A673 (cell line): Measurements from ENCODE around the gene KLHL30. TPM values are rescaled to one million over a fixed set of nuclear protein-coding genes. Genes with fewer than 3 reads are reported as not detected.
"Not testable (repeated sequence)": the region's sequence is repeated elsewhere in the genome, so short reads cannot be mapped to it uniquely, and the experiment has no call there.

Source experiments
- BruUV-seq: library from RNA; stranded (reverse); fragments of 400-500 nt; replicated peaks from 2 replicates; lab custom pipeline; 2021; lab: Mats Ljungman, UMichigan
- CTCF ChIA-PET: fragments of 300-600 bp; sonication (Branson Sonifier 250); formaldehyde crosslinking; loops from one replicate; lab custom pipeline; 2022; ENCODE audit warnings: antibody characterized with exemption; lab: Charles Lee
- POLR2A ChIA-PET: fragments of 300-600 bp; sonication (Branson Sonifier 250); formaldehyde crosslinking; loops from one replicate; lab custom pipeline; 2022; ENCODE audit warnings: antibody characterized with exemption; ENCODE audit not compliant: low non-redundant PET; lab: Charles Lee
- DNase-seq: peaks from one replicate; pipeline ENCODE4 v3.0.0-alpha.2; 2015; ENCODE audit warnings: low spot score
- H3K27ac ChIP-seq: fragments of 200-600 bp; sonication (generic); 2 replicates; pipeline ENCODE4 v1.5.1; 2016; ENCODE audit warnings: mixed run types, low read depth, mild to moderate bottlenecking, mixed read lengths, antibody characterized with exemption, low read length; ENCODE audit not compliant: poor library complexity, severe bottlenecking
- H3K27me3 ChIP-seq: fragments of 200-600 bp; sonication (generic); replicated peaks from 2 replicates; pipeline ENCODE4 v1.6.1; 2017; ENCODE audit warnings: mixed run types, low read depth, mild to moderate bottlenecking, mixed read lengths, antibody characterized with exemption, low read length; ENCODE audit not compliant: insufficient read depth, poor library complexity
- H3K36me3 ChIP-seq: fragments of 200-600 bp; sonication (generic); 2 replicates; pipeline ENCODE4 v1.6.1; 2016; ENCODE audit warnings: mixed run types, mild to moderate bottlenecking, mixed read lengths, antibody characterized with exemption, low read length; ENCODE audit not compliant: insufficient read depth, poor library complexity, severe bottlenecking
- H3K4me1 ChIP-seq: fragments of 200-600 bp; sonication (generic); 2 replicates; pipeline ENCODE4 v1.6.1; 2017; ENCODE audit warnings: mixed run types, mild to moderate bottlenecking, mixed read lengths, antibody characterized with exemption, low read length; ENCODE audit not compliant: insufficient read depth, poor library complexity, severe bottlenecking
- H3K4me3 ChIP-seq: fragments of 200-600 bp; sonication (generic); 2 replicates; pipeline ENCODE4 v1.5.1; 2016; ENCODE audit warnings: low read depth, mixed run types, mild to moderate bottlenecking, mixed read lengths, low read length; ENCODE audit not compliant: poor library complexity, severe bottlenecking
- H3K9me3 ChIP-seq: fragments of 200-600 bp; sonication (generic); 2 replicates; pipeline ENCODE4 v1.6.1; 2016; ENCODE audit warnings: mixed run types, low read depth, mild to moderate bottlenecking, mixed read lengths, antibody characterized with exemption, low read length; ENCODE audit not compliant: poor library complexity, severe bottlenecking
- EZH2 ChIP-seq: fragments of 200-600 bp; sonication (generic); IDR thresholded peaks from 2 replicates; pipeline ENCODE4 v1.6.1; 2017; ENCODE audit warnings: borderline replicate concordance, low read depth, mild to moderate bottlenecking, mixed read lengths, antibody characterized with exemption, low read length; ENCODE audit not compliant: poor library complexity, severe bottlenecking
- intact Hi-C: fragments of 100-400 bp; cut with micrococcal nuclease; formaldehyde crosslinking; loops from one replicate; pipeline ENCODE4 v1.10.0; 2022; ENCODE audit not compliant: unreplicated experiment
- total RNA-seq: library from RNA; stranded (reverse); gene quantifications from 2 replicates; pipeline ENCODE4 v1.2.3, GENCODE V29; 2021
- TF ChIP-seq, protein P1 (sequence below): fragments of 300-800, 200-600 bp; sonication (generic); conservative IDR thresholded peaks from 2 replicates; pipeline ENCODE4 v1.5.1; 2017; ENCODE audit warnings: low read depth, mild to moderate bottlenecking, antibody characterized with exemption, low read length, moderate library complexity, mixed read lengths

The KLHL30 gene
- total RNA-seq, 1 experiment from 2014 or later, result not detected

DNA sequence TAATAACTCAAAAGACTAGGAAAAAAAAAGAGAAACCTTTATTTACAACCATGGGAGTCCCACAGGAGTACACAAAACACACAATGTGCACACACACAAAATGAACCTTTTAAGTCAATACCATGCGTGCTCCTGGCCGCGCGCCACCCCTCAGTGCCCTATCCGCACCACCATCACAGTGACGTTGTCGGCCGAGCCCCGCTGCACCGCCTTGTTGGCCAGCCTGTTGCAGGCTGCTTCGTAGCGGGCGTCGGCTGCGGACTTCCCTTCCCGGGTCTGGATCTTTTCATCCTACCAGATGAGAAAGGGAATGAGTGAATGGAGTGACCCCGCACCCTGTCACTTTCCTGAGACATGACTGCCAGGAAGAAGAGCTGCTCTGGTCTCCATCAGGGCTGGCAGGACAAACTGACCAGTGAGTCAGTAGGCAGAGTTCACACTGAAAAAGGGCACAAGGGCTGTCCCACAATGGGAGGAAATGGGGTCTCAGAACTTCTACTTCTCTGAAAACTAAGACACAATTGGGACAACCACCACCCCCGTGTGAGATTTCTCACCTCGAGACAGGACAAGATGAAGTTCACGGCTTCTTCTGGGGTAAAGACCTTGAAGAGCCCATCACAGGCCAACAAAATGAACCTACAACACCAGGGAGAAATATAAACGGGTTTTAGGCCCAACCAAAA, 32.1 kb downstream of the KLHL30 start:
- Histone ChIP-seq H3K4me1 (peaks cover 16% of the 10 kb centered on the region), H3K27me3 (no peaks in the 10 kb centered on the region), H3K4me3 (no peak overlapping the region), H3K27ac (peak overlapping the region; percentile 91), H3K9me3 (no peaks in the 10 kb centered on the region), H3K36me3 (peaks cover 39% of the 10 kb centered on the region)
- ChIA-PET CTCF (interaction anchor here (0.7 kb wide), 1 partner anchor 312 kb away, joined by 4 read pairs; no protein-coding TSS in a partner anchor), POLR2A (no interaction called here)
- DNase-seq, result no peak
- no peak for TF ChIP-seq EZH2
- TF ChIP-seq, protein P1, sequence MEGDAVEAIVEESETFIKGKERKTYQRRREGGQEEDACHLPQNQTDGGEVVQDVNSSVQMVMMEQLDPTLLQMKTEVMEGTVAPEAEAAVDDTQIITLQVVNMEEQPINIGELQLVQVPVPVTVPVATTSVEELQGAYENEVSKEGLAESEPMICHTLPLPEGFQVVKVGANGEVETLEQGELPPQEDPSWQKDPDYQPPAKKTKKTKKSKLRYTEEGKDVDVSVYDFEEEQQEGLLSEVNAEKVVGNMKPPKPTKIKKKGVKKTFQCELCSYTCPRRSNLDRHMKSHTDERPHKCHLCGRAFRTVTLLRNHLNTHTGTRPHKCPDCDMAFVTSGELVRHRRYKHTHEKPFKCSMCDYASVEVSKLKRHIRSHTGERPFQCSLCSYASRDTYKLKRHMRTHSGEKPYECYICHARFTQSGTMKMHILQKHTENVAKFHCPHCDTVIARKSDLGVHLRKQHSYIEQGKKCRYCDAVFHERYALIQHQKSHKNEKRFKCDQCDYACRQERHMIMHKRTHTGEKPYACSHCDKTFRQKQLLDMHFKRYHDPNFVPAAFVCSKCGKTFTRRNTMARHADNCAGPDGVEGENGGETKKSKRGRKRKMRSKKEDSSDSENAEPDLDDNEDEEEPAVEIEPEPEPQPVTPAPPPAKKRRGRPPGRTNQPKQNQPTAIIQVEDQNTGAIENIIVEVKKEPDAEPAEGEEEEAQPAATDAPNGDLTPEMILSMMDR, result no peak
- BruUV-seq, result no TSS peak
- intact Hi-C loops, result no loop called here

DNA sequence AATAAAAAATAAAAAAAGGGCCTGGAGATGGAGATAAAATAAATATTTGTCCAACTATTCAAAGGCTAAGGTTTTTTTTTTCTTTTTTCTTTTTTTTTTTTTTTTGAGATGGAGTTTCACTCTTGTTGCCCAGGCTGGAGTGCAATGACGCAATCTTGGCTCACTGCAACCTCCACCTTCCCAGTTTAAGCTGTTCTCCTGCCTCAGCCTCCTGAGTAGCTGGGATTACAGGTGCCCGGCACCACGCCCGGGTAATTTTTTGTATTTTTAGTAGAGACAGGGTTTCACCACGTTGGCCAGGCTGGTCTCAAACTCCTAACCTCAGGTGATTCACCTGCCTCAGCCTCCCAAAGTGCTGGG, 32.6 kb downstream of the KLHL30 start:
- BruUV-seq, DNase-seq, H3K9me3 ChIP-seq, intact Hi-C loops, H3K27me3 ChIP-seq, H3K4me3 ChIP-seq, POLR2A ChIA-PET: not testable (repeated sequence)
- peaks cover 16% of the 10 kb centered on the region for H3K4me1 ChIP-seq
- H3K36me3 ChIP-seq, result peaks cover 42% of the 10 kb centered on the region
- CTCF ChIA-PET, result interaction anchor here (0.7 kb wide), 1 partner anchor 312 kb away, joined by 4 read pairs; no protein-coding TSS in a partner anchor
- peak overlapping the region; percentile 91 for H3K27ac ChIP-seq

DNA sequence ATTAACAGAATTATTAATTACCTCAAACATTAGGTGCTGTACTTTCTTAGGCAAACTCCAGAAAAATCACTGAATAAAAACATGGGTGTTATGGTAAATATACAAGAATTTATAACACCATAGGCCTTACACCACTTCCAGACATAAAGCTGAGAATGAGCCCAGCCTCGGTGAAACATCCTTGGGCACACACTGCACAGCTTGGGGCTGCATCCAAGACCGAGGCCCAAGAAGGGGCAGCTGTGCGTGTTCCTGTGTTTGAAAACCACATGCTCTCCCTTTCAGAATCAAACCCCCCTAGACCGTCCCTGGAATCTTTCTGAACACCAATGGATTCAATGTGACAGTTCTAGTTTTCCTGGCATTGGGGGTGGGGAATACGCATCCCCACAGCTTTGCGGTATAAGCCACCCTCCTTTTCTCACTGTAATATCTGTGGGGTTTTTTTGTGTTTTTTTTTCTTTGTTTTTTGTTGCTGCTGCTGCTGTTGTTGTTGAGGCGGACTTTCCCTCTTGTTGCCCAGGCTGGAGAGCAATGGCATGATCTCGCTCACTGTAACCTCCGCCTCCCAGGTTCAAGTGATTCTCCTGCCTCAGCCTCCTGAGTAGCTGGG, 33.2 kb downstream of the KLHL30 start:
- no peaks in the 10 kb centered on the region for H3K27me3 ChIP-seq
- ChIA-PET CTCF (interaction anchor here (0.7 kb wide), 1 partner anchor 313 kb away, joined by 4 read pairs; no protein-coding TSS in a partner anchor), POLR2A (no interaction called here)
- no peaks in the 10 kb centered on the region for H3K9me3 ChIP-seq
- H3K36me3 ChIP-seq, result peaks cover 46% of the 10 kb centered on the region
- TF ChIP-seq, protein P1, result no peak
- no peak for TF ChIP-seq EZH2
- no peak overlapping the region for H3K4me3 ChIP-seq
- H3K27ac ChIP-seq, result no peak overlapping the region
- intact Hi-C loops, result no loop called here
- peaks cover 16% of the 10 kb centered on the region for H3K4me1 ChIP-seq
- DNase-seq, result no peak
- no TSS peak for BruUV-seq
